Measurements from ENCODE around the gene SSTR5. TPM values are rescaled to one million over a fixed set of nuclear protein-coding genes. Genes with fewer than 3 reads are reported as not detected.
A peak's percentile ranks its signal among the peaks of the same experiment; 100 is the strongest.

SSTR5 gene
- total and polyA plus RNA-seq, 11 donors = 0.22 to 20.1 (median 3.6) TPM

DNA sequence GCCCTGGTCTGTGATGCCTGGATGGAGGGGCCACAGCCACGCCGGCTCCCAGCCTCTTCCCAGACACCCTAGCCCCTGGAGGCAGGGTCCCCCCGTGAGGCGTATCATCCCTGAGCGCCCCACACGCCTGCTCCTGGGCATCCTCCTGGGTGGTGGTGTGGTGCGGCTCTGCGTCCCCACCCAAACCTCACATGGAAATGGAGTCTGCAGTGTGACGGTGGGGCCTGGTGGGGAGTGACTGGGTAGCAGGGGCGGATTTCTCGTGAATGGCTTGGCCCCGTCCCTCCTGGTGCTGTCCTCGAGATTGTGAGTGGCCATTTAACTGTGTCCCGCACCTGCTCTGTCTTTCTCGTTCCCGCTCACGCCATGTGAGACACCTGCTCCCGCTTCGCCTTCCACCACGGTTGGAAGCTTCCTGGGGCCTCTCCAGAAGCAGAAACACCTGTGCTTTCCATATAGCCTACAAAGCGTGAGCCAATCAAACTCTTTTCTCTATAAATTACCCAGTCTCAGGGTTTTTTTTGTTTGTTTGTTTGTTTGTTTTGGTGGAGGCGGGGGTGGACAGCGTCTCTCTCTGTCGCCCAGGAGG is 5.9 kb upstream of the SSTR5 start:
- Histone ChIP-seq H3K27me3 (peaks cover 16 to 88% (median 43%) of the 10 kb centered on the region in 9 donors), H3K4me1 (peaks cover 0 to 3% (median 0%) of the 10 kb centered on the region in 12 donors), H3K9me3 (no peaks in the 10 kb centered on the region), H3K36me3 (no peaks in the 10 kb centered on the region), H3K4me3 (no peak overlapping the region), H3K27ac (no peak overlapping the region)
- no peak for TF ChIP-seq POLR2A (IDR thresholded peaks at IDR 0.05)
- TF ChIP-seq, protein P1, sequence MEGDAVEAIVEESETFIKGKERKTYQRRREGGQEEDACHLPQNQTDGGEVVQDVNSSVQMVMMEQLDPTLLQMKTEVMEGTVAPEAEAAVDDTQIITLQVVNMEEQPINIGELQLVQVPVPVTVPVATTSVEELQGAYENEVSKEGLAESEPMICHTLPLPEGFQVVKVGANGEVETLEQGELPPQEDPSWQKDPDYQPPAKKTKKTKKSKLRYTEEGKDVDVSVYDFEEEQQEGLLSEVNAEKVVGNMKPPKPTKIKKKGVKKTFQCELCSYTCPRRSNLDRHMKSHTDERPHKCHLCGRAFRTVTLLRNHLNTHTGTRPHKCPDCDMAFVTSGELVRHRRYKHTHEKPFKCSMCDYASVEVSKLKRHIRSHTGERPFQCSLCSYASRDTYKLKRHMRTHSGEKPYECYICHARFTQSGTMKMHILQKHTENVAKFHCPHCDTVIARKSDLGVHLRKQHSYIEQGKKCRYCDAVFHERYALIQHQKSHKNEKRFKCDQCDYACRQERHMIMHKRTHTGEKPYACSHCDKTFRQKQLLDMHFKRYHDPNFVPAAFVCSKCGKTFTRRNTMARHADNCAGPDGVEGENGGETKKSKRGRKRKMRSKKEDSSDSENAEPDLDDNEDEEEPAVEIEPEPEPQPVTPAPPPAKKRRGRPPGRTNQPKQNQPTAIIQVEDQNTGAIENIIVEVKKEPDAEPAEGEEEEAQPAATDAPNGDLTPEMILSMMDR (IDR thresholded peaks at IDR 0.05) = no peak
- intact Hi-C loops (cut with DNase I) = no loop called here
- DNase-seq (no peak), ATAC-seq (no peak)
- WGBS, 4 donors = 63 to 73% (median 64%) methylated on average over 23 to 24 of the region's 24 CpGs

DNA sequence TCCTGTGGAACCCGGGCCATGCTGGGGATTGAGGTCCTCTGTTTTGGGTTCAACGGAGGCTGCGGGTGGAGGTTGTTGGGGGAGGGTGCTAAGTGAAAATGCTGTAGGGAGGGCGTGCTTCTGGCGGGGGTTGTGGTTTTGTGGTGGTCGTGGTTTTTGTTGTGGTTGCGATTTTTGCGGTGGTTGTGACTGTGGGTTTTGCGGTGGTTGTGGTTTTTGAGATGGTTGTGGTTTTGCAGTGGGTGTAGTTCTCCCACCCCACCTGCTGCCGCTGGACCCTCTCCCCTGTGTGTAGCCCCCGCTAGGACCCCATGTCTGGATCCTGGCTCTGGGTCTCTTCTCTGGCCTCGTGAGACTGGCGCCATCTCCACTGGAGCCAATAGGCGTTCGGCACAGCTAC is 4.9 kb upstream of the SSTR5 start:
- Histone ChIP-seq H3K27me3 (peaks cover 25 to 95% (median 52%) of the 10 kb centered on the region in 9 donors), H3K36me3 (no peaks in the 10 kb centered on the region), H3K27ac (no peak overlapping the region), H3K4me1 (peaks cover 0 to 8% (median 0%) of the 10 kb centered on the region in 12 donors), H3K9me3 (no peaks in the 10 kb centered on the region), H3K4me3 (no peak overlapping the region)
- intact Hi-C loops (cut with DNase I) = no loop called here
- ATAC-seq (no peak), DNase-seq (no peak)
- WGBS, 4 donors = 62 to 71% (median 67%) methylated on average over 15 of the region's 15 CpGs
- no peak for TF ChIP-seq POLR2A (IDR thresholded peaks at IDR 0.05)
- TF ChIP-seq, protein P1 (IDR thresholded peaks at IDR 0.05) = no peak

DNA sequence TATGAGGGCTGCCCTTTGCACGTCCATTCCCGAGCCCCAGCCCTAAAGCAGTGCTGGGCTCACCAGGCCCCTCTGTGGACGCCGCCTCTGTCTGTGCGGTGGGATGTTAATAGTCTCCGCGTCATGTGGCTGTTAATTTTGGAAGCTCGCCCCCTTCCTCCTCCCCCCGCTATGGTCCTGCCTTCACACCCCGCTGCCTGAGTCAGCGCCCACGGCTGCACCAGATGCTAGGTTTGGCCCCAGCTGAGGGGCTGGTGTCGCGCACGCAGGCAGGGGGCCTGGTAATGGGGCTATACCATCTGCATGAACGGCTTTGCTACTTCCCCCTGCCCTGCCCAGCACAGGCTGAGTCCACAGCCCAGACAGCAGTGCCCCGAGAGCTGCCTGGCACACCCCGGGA is 4.1 kb upstream of the SSTR5 start:
- Histone ChIP-seq H3K36me3 (no peaks in the 10 kb centered on the region), H3K4me3 (no peak overlapping the region), H3K4me1 (peaks cover 0 to 13% (median 0%) of the 10 kb centered on the region in 12 donors), H3K27ac (no peak overlapping the region), H3K9me3 (no peaks in the 10 kb centered on the region), H3K27me3 (peaks cover 27 to 97% (median 61%) of the 10 kb centered on the region in 9 donors)
- intact Hi-C loops (cut with DNase I) = no loop called here
- WGBS, 4 donors = 68 to 77% (median 74%) methylated on average over 5 to 18 of the region's 18 CpGs
- no peak for DNase-seq
- TF ChIP-seq POLR2A (IDR thresholded peaks at IDR 0.05) = no peak
- TF ChIP-seq, protein P1 (IDR thresholded peaks at IDR 0.05) = no peak
- ATAC-seq = peak in 1 of 4 donors; percentile 10

DNA sequence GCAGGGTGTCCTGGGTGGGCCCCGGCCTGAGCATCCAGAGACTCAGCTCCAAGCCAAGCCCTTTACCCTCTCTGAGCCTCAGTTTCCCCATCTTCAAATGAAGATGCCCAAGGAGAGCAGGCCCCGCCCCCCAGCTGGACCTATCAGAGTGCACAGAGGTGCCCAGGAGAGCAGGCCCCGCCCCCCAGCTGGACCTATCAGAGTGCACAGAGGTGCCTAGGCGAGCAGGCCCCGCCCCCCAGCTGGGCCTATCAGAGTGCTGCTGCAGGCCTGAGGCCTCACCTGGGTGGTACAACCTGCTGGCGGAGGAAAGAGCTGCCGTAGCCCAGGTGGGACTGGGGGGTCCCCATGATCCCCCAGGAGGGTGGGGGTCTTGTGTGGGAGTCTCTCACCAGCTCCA is 3.4 kb upstream of the SSTR5 start:
- ATAC-seq = no peak

More for the DNA sequence above, 3.4 kb upstream of the SSTR5 start:
- no peak for DNase-seq
- Histone ChIP-seq H3K36me3 (no peaks in the 10 kb centered on the region), H3K27me3 (peaks cover 29 to 97% (median 66%) of the 10 kb centered on the region in 9 donors), H3K9me3 (no peaks in the 10 kb centered on the region), H3K4me1 (peaks cover 0 to 17% (median 0%) of the 10 kb centered on the region in 12 donors), H3K27ac (no peak overlapping the region), H3K4me3 (no peak overlapping the region)
- intact Hi-C loops (cut with DNase I) = no loop called here
- TF ChIP-seq, protein P1 (IDR thresholded peaks at IDR 0.05) = no peak
- TF ChIP-seq POLR2A (IDR thresholded peaks at IDR 0.05) = no peak
- 82 to 89% (median 85%) methylated on average over 6 to 7 of the region's 7 CpGs for WGBS, 4 donors

All from heart left ventricle (tissue), 16 donors.